GF-D8 (cell line): ENCODE measurements around the gene OAF.
"Not testable (repeated sequence)": the region's sequence is repeated elsewhere in the genome, so short reads cannot be mapped to it uniquely, and the experiment has no call there.

Experiments used
- DNase-seq: peaks from one replicate; lab custom pipeline; 2025; lab: John Stamatoyannopoulos, UW

Gene OAF

GRCh38 chr11:120272303-120272702, 61.5 kb downstream of the OAF start:
- no peak for DNase-seq

GRCh38 chr11:120273432-120273831, 62.6 kb downstream of the OAF start:
- no peak for DNase-seq

GRCh38 chr11:120273956-120274355, 63.1 kb downstream of the OAF start:
- DNase-seq = not testable (repeated sequence)

GRCh38 chr11:120279502-120279901, 68.7 kb downstream of the OAF start:
- DNase-seq = no peak
